Lower lobe of right lung (tissue), 2 donors: Measurements from ENCODE around the gene RAB3IL1. TPM values are rescaled to one million over a fixed set of nuclear protein-coding genes. Genes with fewer than 3 reads are reported as not detected.

Experiments used
- ATAC-seq, 2 donors: fragments of 200-7000 bp; cut with Tn5 transposase; one replicate each; pipeline ENCODE4 v1.9.1; 2020 to 2022; ENCODE audit warnings: mild to moderate bottlenecking in 2 of 2, moderate library complexity in 2 of 2
- DNase-seq: peaks from one replicate; pipeline ENCODE4 v3.0.0-alpha.2; 2020
- H3K27ac ChIP-seq: fragments of 200-600 bp; one replicate; pipeline ENCODE4 v1.8.0; 2022
- H3K27me3 ChIP-seq: fragments of 200-600 bp; one replicate; pipeline ENCODE4 v1.8.0; 2022; ENCODE audit warnings: low read depth
- H3K36me3 ChIP-seq: fragments of 200-600 bp; one replicate; pipeline ENCODE4 v1.8.0; 2022; ENCODE audit warnings: mild to moderate bottlenecking
- H3K4me1 ChIP-seq: fragments of 200-600 bp; one replicate; pipeline ENCODE4 v1.8.0; 2022
- H3K4me3 ChIP-seq: fragments of 200-600 bp; one replicate; pipeline ENCODE4 v1.8.0; 2022; ENCODE audit warnings: mild to moderate bottlenecking
- H3K9me3 ChIP-seq: fragments of 200-600 bp; one replicate; pipeline ENCODE4 v1.8.0; 2022
- CTCF ChIP-seq: fragments of 200-600 bp; IDR thresholded peaks from one replicate; pipeline ENCODE4 v1.8.0; 2022; ENCODE audit warnings: antibody characterized with exemption, mild to moderate bottlenecking
- intact Hi-C: fragments of 100-400 bp; cut with DNase I; formaldehyde crosslinking; loops from one replicate; pipeline ENCODE4 v1.11.0; 2022
- total RNA-seq: library from RNA; stranded (reverse); fragmentation: NEBNext Ultra II Directional; extraction: Animal tissue kit (Norgen Biotek cat#: 25700); gene quantifications from one replicate; pipeline ENCODE4 v1.2.1, GENCODE V29; 2021
- donor health status: DM: no; HTN: yes; CAD: no; lungs with severe emphysema.

RAB3IL1 gene
- total RNA-seq, 1 donor from 2014 or later, result 11.4 TPM

GRCh38 chr11:61869429-61869707 lies 48.0 kb downstream of the RAB3IL1 start:
- H3K27me3 ChIP-seq, result peaks cover 11% of the 10 kb centered on the region
- TF ChIP-seq CTCF, result no peak
- no peak for DNase-seq

GRCh38 chr11:61868571-61869428 lies 48.6 kb downstream of the RAB3IL1 start:
- DNase-seq, result no peak
- Histone ChIP-seq H3K4me1 (peaks cover 11% of the 10 kb centered on the region), H3K4me3 (no peak overlapping the region), H3K36me3 (peaks cover 14% of the 10 kb centered on the region), H3K9me3 (no peaks in the 10 kb centered on the region), H3K27me3 (peaks cover 11% of the 10 kb centered on the region), H3K27ac (no peak overlapping the region)
- TF ChIP-seq CTCF, result no peak
- intact Hi-C loops, result no loop called here
- no peak for ATAC-seq

More at GRCh38 chr11:61869429-61869707, 48.0 kb downstream of the RAB3IL1 start:
- Histone ChIP-seq H3K27ac (no peak overlapping the region), H3K9me3 (no peaks in the 10 kb centered on the region), H3K4me1 (peaks cover 11% of the 10 kb centered on the region), H3K4me3 (no peak overlapping the region), H3K36me3 (peaks cover 14% of the 10 kb centered on the region)
- intact Hi-C loops, result no loop called here
- ATAC-seq, result no peak

DNA sequence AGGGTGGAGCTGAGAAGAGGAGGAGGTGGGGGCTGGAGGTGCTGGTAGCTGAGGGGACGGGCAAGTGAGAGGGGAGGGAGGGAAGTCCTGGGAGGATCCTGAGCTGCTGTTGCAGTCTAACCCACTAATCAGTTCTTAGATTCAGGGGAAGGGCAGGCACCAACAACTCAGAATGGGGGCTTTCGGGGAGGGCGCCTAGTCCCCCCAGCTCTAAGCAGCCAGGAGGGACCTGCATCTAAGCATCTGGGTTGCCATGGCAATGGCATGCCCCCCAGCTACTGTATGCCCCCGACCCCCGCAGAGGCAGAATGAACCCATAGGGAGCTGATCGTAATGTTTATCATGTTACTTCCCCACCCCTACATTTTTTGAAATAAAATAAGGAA lies 50.4 kb downstream of the RAB3IL1 start:
- intact Hi-C loops, result no loop called here
- Histone ChIP-seq H3K36me3 (peaks cover 25% of the 10 kb centered on the region), H3K4me1 (peaks cover 11% of the 10 kb centered on the region), H3K9me3 (no peaks in the 10 kb centered on the region), H3K27ac (no peak overlapping the region), H3K4me3 (no peak overlapping the region), H3K27me3 (peaks cover 11% of the 10 kb centered on the region)
- ATAC-seq (no peak), DNase-seq (no peak)
- no peak for TF ChIP-seq CTCF

DNA sequence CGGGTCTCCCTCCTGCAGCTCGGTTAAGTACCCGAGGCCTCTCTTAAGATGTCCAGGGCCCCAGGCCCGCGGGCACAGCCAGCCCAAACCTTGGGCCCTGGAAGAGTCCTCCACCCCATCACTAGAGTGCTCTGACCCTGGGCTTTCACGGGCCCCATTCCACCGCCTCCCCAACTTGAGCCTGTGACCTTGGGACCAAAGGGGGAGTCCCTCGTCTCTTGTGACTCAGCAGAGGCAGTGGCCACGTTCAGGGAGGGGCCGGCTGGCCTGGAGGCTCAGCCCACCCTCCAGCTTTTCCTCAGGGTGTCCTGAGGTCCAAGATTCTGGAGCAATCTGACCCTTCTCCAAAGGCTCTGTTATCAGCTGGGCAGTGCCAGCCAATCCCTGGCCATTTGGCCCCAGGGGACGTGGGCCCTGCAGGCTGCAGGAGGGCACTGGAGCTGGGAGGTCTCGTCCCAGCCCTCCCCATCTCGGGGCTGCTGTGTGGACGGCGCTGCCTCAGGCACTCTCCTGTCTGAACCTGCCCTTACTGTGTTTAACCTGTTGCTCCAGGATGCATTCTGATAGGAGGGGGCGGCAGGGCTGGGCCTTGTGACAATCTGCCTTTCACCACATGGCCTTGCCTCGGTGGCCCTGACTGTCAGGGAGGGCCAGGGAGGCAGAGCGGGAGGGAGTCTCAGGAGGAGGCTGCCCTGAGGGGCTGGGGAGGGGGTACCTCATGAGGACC lies 51.0 kb downstream of the RAB3IL1 start:
- Histone ChIP-seq H3K9me3 (no peaks in the 10 kb centered on the region), H3K4me1 (peaks cover 7% of the 10 kb centered on the region), H3K36me3 (peaks cover 25% of the 10 kb centered on the region), H3K27ac (no peak overlapping the region), H3K27me3 (peaks cover 6% of the 10 kb centered on the region), H3K4me3 (no peak overlapping the region)
- intact Hi-C loops, result no loop called here
- no peak for DNase-seq
- ATAC-seq, result no peak
- no peak for TF ChIP-seq CTCF

GRCh38 chr11:61864814-61865775 lies 52.3 kb downstream of the RAB3IL1 start:
- no peak overlapping the region for H3K27ac ChIP-seq
- DNase-seq (no peak), ATAC-seq (no peak)
- no peaks in the 10 kb centered on the region for H3K27me3 ChIP-seq
- TF ChIP-seq CTCF, result no peak
- H3K36me3 ChIP-seq, result peaks cover 30% of the 10 kb centered on the region
- H3K9me3 ChIP-seq, result no peaks in the 10 kb centered on the region
- no peaks in the 10 kb centered on the region for H3K4me1 ChIP-seq
- intact Hi-C loops, result no loop called here
- H3K4me3 ChIP-seq, result no peak overlapping the region
